HepG2 (cell line): Measurements from ENCODE around the gene SLC22A23.

Experiments
- CBX1 ChIP-seq: IDR thresholded peaks from one replicate; pipeline ENCODE4 v1.6.1; 2016; ENCODE audit warnings: antibody characterized with exemption, low read depth
- CHD4 ChIP-seq: fragments of 200-600 bp; sonication (generic); IDR thresholded peaks from 2 replicates; pipeline ENCODE4 v1.7.0; 2017; ENCODE audit warnings: mild to moderate bottlenecking, low read length, borderline replicate concordance
- EZH2 ChIP-seq: conservative IDR thresholded peaks from 2 replicates; pipeline ENCODE4 v1.6.1; 2012; ENCODE audit warnings: mild to moderate bottlenecking, low read depth, low read length, moderate library complexity
- HINFP ChIP-seq: sonication (generic); formaldehyde crosslinking; IDR thresholded peaks from 2 replicates; pipeline ENCODE4 v1.4.0; 2020; ENCODE audit warnings: low read depth, mild to moderate bottlenecking, missing genetic modification reagents
- PAX8 ChIP-seq: sonication (generic); formaldehyde crosslinking; IDR thresholded peaks from 2 replicates; pipeline ENCODE4 v1.8.0; 2022; ENCODE audit warnings: mild to moderate bottlenecking, missing genetic modification reagents, borderline replicate concordance
- RAD21 ChIP-seq: fragments of 450-650 bp; formaldehyde crosslinking; IDR thresholded peaks from 2 replicates; pipeline ENCODE4 v1.5.0; 2020; ENCODE audit warnings: mild to moderate bottlenecking
- TGIF2 ChIP-seq: IDR thresholded peaks from 2 replicates; pipeline ENCODE4 v1.6.1; 2016; ENCODE audit warnings: control low read depth, missing compliant biosample characterization
- U2AF2 ChIP-seq: fragments of 200-400 bp; formaldehyde crosslinking; IDR thresholded peaks from 2 replicates; pipeline ENCODE4 v1.6.1; 2017; ENCODE audit warnings: low read depth, mild to moderate bottlenecking, low read length
- ZBTB39 ChIP-seq: sonication (generic); formaldehyde crosslinking; IDR thresholded peaks from 2 replicates; pipeline ENCODE4 v1.5.0; 2020; ENCODE audit warnings: missing genetic modification reagents
- ZGPAT ChIP-seq: IDR thresholded peaks from 2 replicates; pipeline ENCODE4 v1.6.1; 2016; ENCODE audit warnings: mild to moderate bottlenecking
- ZNF142 ChIP-seq: sonication (generic); formaldehyde crosslinking; IDR thresholded peaks from 2 replicates; pipeline ENCODE4 v1.4.0; 2020; ENCODE audit warnings: missing genetic modification reagents
- ZNF580 ChIP-seq: IDR thresholded peaks from 2 replicates; pipeline ENCODE4 v1.6.1; 2016; ENCODE audit warnings: low read depth, borderline replicate concordance
- ZNF652 ChIP-seq: IDR thresholded peaks from 2 replicates; pipeline ENCODE4 v1.6.1; 2016; ENCODE audit warnings: low read depth, borderline replicate concordance

GRCh38 chr6:3482869-3483268 is 26.0 kb upstream of the SLC22A23 start:
- TF ChIP-seq ZBTB39 (CRISPR knock-in tag), result no peak
- TF ChIP-seq HINFP (CRISPR knock-in tag), result no peak
- no peak for TF ChIP-seq EZH2
- no peak for TF ChIP-seq ZNF580
- no peak for TF ChIP-seq ZNF652 (CRISPR knock-in tag)
- no peak for TF ChIP-seq ZNF142
- TF ChIP-seq CHD4, result no peak
- TF ChIP-seq U2AF2, result no peak
- no peak for TF ChIP-seq PAX8 (CRISPR knock-in tag)
- TF ChIP-seq RAD21 (CRISPR knock-in tag), result no peak
- no peak for TF ChIP-seq CBX1
- no peak for TF ChIP-seq ZGPAT
- no peak for TF ChIP-seq TGIF2 (CRISPR knock-in tag)
